Astrocyte (in vitro differentiated cells and primary cell): ENCODE data around the gene ZNF280D. TPM values are rescaled to one million over a fixed set of nuclear protein-coding genes. Genes with fewer than 3 reads are reported as not detected.

Experiments
- DNase-seq: peaks from one replicate; pipeline ENCODE4 v3.0.0-alpha.2; 2010; ENCODE audit warnings: low read depth
- FAIRE-seq: peaks from 2 replicates; lab custom pipeline; 2011; peaks lifted over from hg19 to GRCh38; lab: Jason Lieb, UNC
- H2AFZ ChIP-seq: 2 replicates; pipeline ENCODE4 v1.6.0; 2012; ENCODE audit warnings: low read depth, low read length, inconsistent platforms
- H3K27ac ChIP-seq: 2 replicates; pipeline ENCODE4 v1.5.1; 2011; ENCODE audit warnings: low read depth, low read length, inconsistent platforms
- H3K27me3 ChIP-seq: 2 replicates; pipeline ENCODE4 v1.6.0; 2011; ENCODE audit warnings: low read length, inconsistent platforms; ENCODE audit not compliant: insufficient read depth
- H3K36me3 ChIP-seq: 2 replicates; pipeline ENCODE4 v1.5.1; 2011; ENCODE audit warnings: low read length, inconsistent platforms; ENCODE audit not compliant: insufficient read depth
- H3K4me1 ChIP-seq: 2 replicates; pipeline ENCODE4 v1.5.1; 2011; ENCODE audit warnings: low read length, inconsistent platforms; ENCODE audit not compliant: insufficient read depth
- H3K4me2 ChIP-seq: 2 replicates; pipeline ENCODE4 v1.6.0; 2012; ENCODE audit warnings: low read length, inconsistent platforms
- H3K4me3 ChIP-seq: 2 replicates; pipeline ENCODE4 v1.5.1; 2011; ENCODE audit warnings: low read depth, mild to moderate bottlenecking, low read length, inconsistent platforms; ENCODE audit not compliant: insufficient read depth
- H3K79me2 ChIP-seq: 2 replicates; pipeline ENCODE4 v1.6.0; 2012; ENCODE audit warnings: mild to moderate bottlenecking, low read length, inconsistent platforms; ENCODE audit not compliant: insufficient read depth
- H3K9ac ChIP-seq: 2 replicates; pipeline ENCODE4 v1.6.0; 2012; ENCODE audit warnings: mild to moderate bottlenecking, low read length, inconsistent platforms
- H3K9me3 ChIP-seq: 2 replicates; pipeline ENCODE4 v1.5.1; 2012; ENCODE audit warnings: low read depth, mild to moderate bottlenecking, low read length, inconsistent platforms; ENCODE audit not compliant: insufficient read depth
- H4K20me1 ChIP-seq: 2 replicates; pipeline ENCODE4 v1.6.0; 2012; ENCODE audit warnings: low read length, inconsistent platforms; ENCODE audit not compliant: insufficient read depth
- H3K27ac Mint-ChIP-seq: one replicate; pipeline ENCODE4 v1.8.0; 2021; ENCODE audit warnings: mild to moderate bottlenecking, mixed read lengths; ENCODE audit not compliant: unreplicated experiment
- H3K27me3 Mint-ChIP-seq: one replicate; pipeline ENCODE4 v1.8.0; 2021; ENCODE audit warnings: low read depth, mixed read lengths; ENCODE audit not compliant: unreplicated experiment
- H3K36me3 Mint-ChIP-seq: one replicate; pipeline ENCODE4 v1.8.0; 2021; ENCODE audit warnings: low read depth, mixed read lengths; ENCODE audit not compliant: unreplicated experiment
- H3K4me1 Mint-ChIP-seq: one replicate; pipeline ENCODE4 v1.8.0; 2021; ENCODE audit warnings: low read depth, mixed read lengths; ENCODE audit not compliant: unreplicated experiment
- H3K4me3 Mint-ChIP-seq: one replicate; pipeline ENCODE4 v1.8.0; 2021; ENCODE audit warnings: mild to moderate bottlenecking, moderate library complexity, mixed read lengths; ENCODE audit not compliant: unreplicated experiment
- H3K9me3 Mint-ChIP-seq: one replicate; pipeline ENCODE4 v1.8.0; 2021; ENCODE audit warnings: mild to moderate bottlenecking, mixed read lengths; ENCODE audit not compliant: unreplicated experiment
- EZH2 ChIP-seq: IDR thresholded peaks from 2 replicates; pipeline ENCODE4 v1.6.1; 2012; ENCODE audit warnings: mild to moderate bottlenecking, low read length, inconsistent platforms; ENCODE audit not compliant: insufficient read depth
- total RNA-seq: library from RNA; stranded (reverse); gene quantifications from 2 replicates; pipeline ENCODE4 v1.2.1, GENCODE V29; 2021
- TF ChIP-seq, protein P1 (sequence below): IDR thresholded peaks from 2 replicates; pipeline ENCODE4 v1.5.1; 2011; ENCODE audit warnings: low read depth, mild to moderate bottlenecking, inconsistent platforms, low read length, moderate library complexity; ENCODE audit not compliant: insufficient read depth

ZNF280D gene
- total RNA-seq, 1 donor from 2014 or later = 13.7 TPM

DNA sequence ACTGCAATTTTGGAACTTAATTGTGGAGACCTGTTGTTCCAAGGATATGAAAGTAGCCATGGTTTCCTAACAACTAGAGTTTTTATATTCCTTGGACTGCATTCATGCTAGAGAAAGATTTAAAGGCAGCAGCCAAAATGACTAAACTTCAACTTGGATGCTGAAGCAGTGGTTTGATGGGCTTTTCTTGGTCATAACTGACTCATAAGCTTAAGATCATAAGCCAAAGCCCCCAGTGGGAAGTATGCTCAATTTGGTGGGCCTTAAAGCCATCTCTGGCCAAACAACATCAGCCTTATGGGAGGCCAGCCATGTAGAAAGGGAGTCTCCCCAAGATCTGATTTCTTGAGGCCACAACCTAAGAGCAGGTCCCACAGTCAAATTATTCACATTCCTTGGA is 80.2 kb downstream of the ZNF280D start:
- Histone ChIP-seq H3K4me3 (no peak overlapping the region), H3K36me3 (no peaks in the 10 kb centered on the region), H3K79me2 (no peaks in the 10 kb centered on the region), H3K4me2 (no peak overlapping the region), H3K9ac (no peak overlapping the region), H3K4me1 (no peaks in the 10 kb centered on the region), H3K9me3 (no peaks in the 10 kb centered on the region), H3K27ac (no peak overlapping the region), H3K27me3 (no peaks in the 10 kb centered on the region), H2AFZ (no peak overlapping the region), H4K20me1 (no peaks in the 10 kb centered on the region)
- Mint-ChIP-seq H3K36me3 (no peaks in the 10 kb centered on the region), H3K27ac (no peak overlapping the region), H3K4me3 (no peak overlapping the region), H3K9me3 (no peaks in the 10 kb centered on the region), H3K27me3 (no peaks in the 10 kb centered on the region), H3K4me1 (no peaks in the 10 kb centered on the region)
- DNase-seq = no peak
- FAIRE-seq = no peak
- no peak for TF ChIP-seq EZH2
- TF ChIP-seq, protein P1, sequence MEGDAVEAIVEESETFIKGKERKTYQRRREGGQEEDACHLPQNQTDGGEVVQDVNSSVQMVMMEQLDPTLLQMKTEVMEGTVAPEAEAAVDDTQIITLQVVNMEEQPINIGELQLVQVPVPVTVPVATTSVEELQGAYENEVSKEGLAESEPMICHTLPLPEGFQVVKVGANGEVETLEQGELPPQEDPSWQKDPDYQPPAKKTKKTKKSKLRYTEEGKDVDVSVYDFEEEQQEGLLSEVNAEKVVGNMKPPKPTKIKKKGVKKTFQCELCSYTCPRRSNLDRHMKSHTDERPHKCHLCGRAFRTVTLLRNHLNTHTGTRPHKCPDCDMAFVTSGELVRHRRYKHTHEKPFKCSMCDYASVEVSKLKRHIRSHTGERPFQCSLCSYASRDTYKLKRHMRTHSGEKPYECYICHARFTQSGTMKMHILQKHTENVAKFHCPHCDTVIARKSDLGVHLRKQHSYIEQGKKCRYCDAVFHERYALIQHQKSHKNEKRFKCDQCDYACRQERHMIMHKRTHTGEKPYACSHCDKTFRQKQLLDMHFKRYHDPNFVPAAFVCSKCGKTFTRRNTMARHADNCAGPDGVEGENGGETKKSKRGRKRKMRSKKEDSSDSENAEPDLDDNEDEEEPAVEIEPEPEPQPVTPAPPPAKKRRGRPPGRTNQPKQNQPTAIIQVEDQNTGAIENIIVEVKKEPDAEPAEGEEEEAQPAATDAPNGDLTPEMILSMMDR = no peak

DNA sequence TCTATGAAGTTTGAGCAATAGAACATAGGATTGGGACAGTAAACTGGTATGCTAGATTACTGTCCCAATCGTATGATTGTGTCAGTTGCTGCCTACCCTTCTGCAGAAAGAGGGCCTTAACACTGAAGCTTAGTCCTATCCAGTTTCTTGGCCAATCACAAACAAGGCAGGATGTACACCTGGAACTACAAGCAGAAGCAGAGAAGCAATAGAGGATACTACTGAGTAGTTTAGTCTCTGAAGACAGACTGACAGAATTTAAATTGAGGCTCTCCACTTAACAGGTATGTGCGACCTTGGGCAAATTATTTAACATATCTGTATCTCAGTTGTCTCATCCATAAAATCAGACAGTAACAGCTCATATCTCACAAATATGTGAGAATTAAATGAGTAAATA is 85.0 kb downstream of the ZNF280D start:
- Histone ChIP-seq H3K36me3 (no peaks in the 10 kb centered on the region), H3K4me2 (no peak overlapping the region), H3K9ac (no peak overlapping the region), H3K9me3 (no peaks in the 10 kb centered on the region), H3K79me2 (no peaks in the 10 kb centered on the region), H3K4me3 (no peak overlapping the region), H4K20me1 (no peaks in the 10 kb centered on the region), H2AFZ (no peak overlapping the region), H3K4me1 (no peaks in the 10 kb centered on the region), H3K27me3 (no peaks in the 10 kb centered on the region), H3K27ac (no peak overlapping the region)
- H3K36me3 Mint-ChIP-seq = peaks cover 3% of the 10 kb centered on the region
- H3K4me1 Mint-ChIP-seq = no peaks in the 10 kb centered on the region
- DNase-seq (no peak), FAIRE-seq (no peak)
- H3K4me3 Mint-ChIP-seq = no peak overlapping the region
- no peak overlapping the region for H3K27ac Mint-ChIP-seq
- no peaks in the 10 kb centered on the region for H3K9me3 Mint-ChIP-seq
- H3K27me3 Mint-ChIP-seq = no peaks in the 10 kb centered on the region
- TF ChIP-seq, protein P1 = no peak
- no peak for TF ChIP-seq EZH2

DNA sequence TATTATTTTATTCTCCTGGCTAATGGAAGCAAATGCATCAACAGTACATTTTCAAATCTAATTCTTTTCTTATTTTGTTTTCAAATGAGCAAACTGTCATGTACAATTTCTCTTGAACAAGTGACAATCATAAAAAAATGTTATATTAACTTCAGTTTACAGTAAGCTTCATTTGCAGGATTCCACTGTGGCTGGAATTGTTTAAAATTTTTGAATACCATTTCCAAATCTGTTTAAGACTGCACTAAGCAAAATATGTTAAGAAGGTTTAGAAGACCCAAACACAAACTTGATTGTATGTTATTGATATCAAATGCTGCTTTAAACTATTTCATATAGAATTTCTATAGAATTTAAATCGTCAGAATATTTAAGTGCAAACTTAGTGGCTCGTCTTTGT is 92.8 kb downstream of the ZNF280D start:
- TF ChIP-seq, protein P1 = no peak
- no peak for TF ChIP-seq EZH2
- H3K27ac Mint-ChIP-seq = no peak overlapping the region
- H3K36me3 ChIP-seq = no peaks in the 10 kb centered on the region

More for the DNA sequence above, 92.8 kb downstream of the ZNF280D start:
- no peak for FAIRE-seq
- no peaks in the 10 kb centered on the region for H3K4me1 ChIP-seq
- H3K27me3 Mint-ChIP-seq = no peaks in the 10 kb centered on the region
- no peaks in the 10 kb centered on the region for H3K36me3 Mint-ChIP-seq
- H4K20me1 ChIP-seq = no peaks in the 10 kb centered on the region
- DNase-seq = no peak
- H3K79me2 ChIP-seq = no peaks in the 10 kb centered on the region
- no peak overlapping the region for H3K9ac ChIP-seq
- no peak overlapping the region for H3K4me3 ChIP-seq
- no peaks in the 10 kb centered on the region for H3K4me1 Mint-ChIP-seq
- H3K9me3 Mint-ChIP-seq = no peaks in the 10 kb centered on the region
- no peak overlapping the region for H2AFZ ChIP-seq
- H3K4me2 ChIP-seq = no peak overlapping the region
- H3K4me3 Mint-ChIP-seq = no peak overlapping the region
- H3K9me3 ChIP-seq = no peaks in the 10 kb centered on the region
- H3K27ac ChIP-seq = no peak overlapping the region
- H3K27me3 ChIP-seq = no peaks in the 10 kb centered on the region
